GM18498 (cell line): Measurements from ENCODE around the gene YEATS4.

Experiments
- ATAC-seq: cut with Tn5 transposase; IDR thresholded peaks from one replicate; pipeline ENCODE4 v1.9.1; 2021; ENCODE audit warnings: mild to moderate bottlenecking, moderate library complexity; ENCODE audit not compliant: unreplicated experiment

The YEATS4 gene

GRCh38 chr12:69388371-69388770 is 28.8 kb downstream of the YEATS4 start:
- peak; percentile 47 for ATAC-seq

- no peak for ATAC-seq
Observed at GRCh38 chr12:69389831-69390230, 30.3 kb downstream of the YEATS4 start.

- no peak for ATAC-seq
Observed at GRCh38 chr12:69392179-69392928, 32.8 kb downstream of the YEATS4 start.

GRCh38 chr12:69396041-69396440 is 36.5 kb downstream of the YEATS4 start:
- no peak for ATAC-seq

- ATAC-seq: no peak
Observed at GRCh38 chr12:69396963-69397362, 37.4 kb downstream of the YEATS4 start.

- no peak for ATAC-seq
Observed at GRCh38 chr12:69397978-69398377, 38.4 kb downstream of the YEATS4 start.

- ATAC-seq: no peak
Observed at GRCh38 chr12:69401940-69402339, 42.4 kb downstream of the YEATS4 start.

GRCh38 chr12:69404851-69405565 is 45.5 kb downstream of the YEATS4 start:
- no peak for ATAC-seq

- ATAC-seq: no peak
Observed at GRCh38 chr12:69405566-69405865, 46.0 kb downstream of the YEATS4 start.

GRCh38 chr12:69406217-69406616 is 46.7 kb downstream of the YEATS4 start:
- ATAC-seq: no peak

- ATAC-seq: no peak
Observed at GRCh38 chr12:69410571-69410970, 51.0 kb downstream of the YEATS4 start.

GRCh38 chr12:69412655-69413054 is 53.1 kb downstream of the YEATS4 start:
- no peak for ATAC-seq

- ATAC-seq: peak; percentile 59
Observed at GRCh38 chr12:69415471-69416275, 56.1 kb downstream of the YEATS4 start.

GRCh38 chr12:69417231-69417630 is 57.7 kb downstream of the YEATS4 start:
- no peak for ATAC-seq

- no peak for ATAC-seq
Observed at GRCh38 chr12:69417741-69418167, 58.2 kb downstream of the YEATS4 start.

- ATAC-seq: no peak
Observed at GRCh38 chr12:69419701-69420100, 60.2 kb downstream of the YEATS4 start.

- ATAC-seq: no peak
Observed at GRCh38 chr12:69421548-69421947, 62.0 kb downstream of the YEATS4 start.

- ATAC-seq: no peak
Observed at GRCh38 chr12:69423037-69423905, 63.7 kb downstream of the YEATS4 start.

GRCh38 chr12:69425417-69425816 is 65.9 kb downstream of the YEATS4 start:
- ATAC-seq: no peak

GRCh38 chr12:69428351-69429073 is 69.0 kb downstream of the YEATS4 start:
- ATAC-seq: no peak
